Spleen (tissue), 11 donors: ENCODE results near the gene TLE7. TPM values are rescaled to one million over a fixed set of nuclear protein-coding genes. Genes with fewer than 3 reads are reported as not detected.

ENCODE experiments used
- DNase-seq: peaks from one replicate; pipeline ENCODE4 v3.0.0-alpha.2; 2020
- H3K27ac ChIP-seq, 8 donors: fragments of 200-600 bp; sonication (generic) in 7 of 8; 1 replicate in 4 of 8; 2 replicates in 4 of 8; pipeline versions ENCODE4 v1.5.0 to v1.8.0; 2016 to 2021; ENCODE audit warnings: inconsistent platforms in 4 of 8, mild to moderate bottlenecking in 4 of 8, moderate library complexity in 1 of 8
- H3K27me3 ChIP-seq, 7 donors: fragments of 200-600 bp; sonication (generic) in 6 of 7; replicated peaks in 1 of 7; 1 replicate in 4 of 7; 2 replicates in 3 of 7; pipeline versions ENCODE4 v1.5.0 to v1.8.0; 2016 to 2021; ENCODE audit warnings: inconsistent platforms in 3 of 7, mild to moderate bottlenecking in 1 of 7
- H3K36me3 ChIP-seq, 6 donors: fragments of 200-600 bp; sonication (generic) in 5 of 6; 1 replicate in 4 of 6; 2 replicates in 2 of 6; pipeline versions ENCODE4 v1.5.0 to v1.8.0; 2016 to 2021; ENCODE audit warnings: inconsistent platforms in 2 of 6
- H3K4me1 ChIP-seq, 6 donors: fragments of 200-600 bp; sonication (generic) in 5 of 6; 1 replicate in 3 of 6; 2 replicates in 3 of 6; pipeline versions ENCODE4 v1.5.0 to v1.8.0; 2016 to 2021; ENCODE audit warnings: inconsistent platforms in 3 of 6
- H3K4me3 ChIP-seq, 8 donors: fragments of 200-600 bp; sonication (generic) in 7 of 8; 1 replicate in 4 of 8; 2 replicates in 4 of 8; pipeline versions ENCODE4 v1.5.0 to v1.8.0; 2016 to 2021; ENCODE audit warnings: inconsistent platforms in 4 of 8, mild to moderate bottlenecking in 4 of 8, moderate library complexity in 2 of 8
- H3K9me3 ChIP-seq, 8 donors: fragments of 200-600 bp; sonication (generic) in 7 of 8; 1 replicate in 4 of 8; 2 replicates in 4 of 8; pipeline versions ENCODE4 v1.5.0 to v1.8.0; 2016 to 2021; ENCODE audit warnings: inconsistent platforms in 4 of 8
- POLR2A ChIP-seq, 3 donors: fragments of 450-650 bp; IDR thresholded peaks; one replicate each; pipeline ENCODE4 v1.5.1; 2017; ENCODE audit warnings: antibody characterized with exemption in 3 of 3, mild to moderate bottlenecking in 1 of 3
- POLR2AphosphoS5 ChIP-seq, 3 donors: sonication (generic); formaldehyde crosslinking; IDR thresholded peaks; one replicate each; pipeline ENCODE4 v1.5.1; 2017; ENCODE audit warnings: antibody characterized with exemption in 3 of 3
- WGBS, 5 donors: extraction: QIAGEN DNeasy Blood & Tissue Kit in 3 of 5; methylation state at CpG; one replicate each; pipeline versions ENCODE4 v1.1.5 to v1.1.7; 2013 to 2018; 5-methylcytosine and 5-hydroxymethylcytosine counted together
- intact Hi-C: fragments of 100-400 bp; cut with DNase I; formaldehyde crosslinking; loops from one replicate; pipeline ENCODE4 v1.15.0; 2023; ENCODE audit warnings: low total_unique reads
- polyA plus RNA-seq, 3 donors: library from polyadenylated mRNA; stranded (reverse); fragments of 200-250 nt; gene quantifications; one replicate each; pipeline ENCODE4 v1.2.1, GENCODE V29; 2013
- total RNA-seq, 7 donors: library from RNA; depleted of rRNA in 3 of 7; stranded (reverse); fragments of >200 nt in 3 of 7; fragmentation: NEBNext Ultra II Directional in 4 of 7; extraction: Animal tissue kit (Norgen Biotek cat#: 25700) in 4 of 7; gene quantifications; one replicate each; pipeline versions ENCODE4 v1.1.0 to v1.2.1, GENCODE V29; 2016 to 2021
- TF ChIP-seq, protein P1 (sequence below), 11 experiments: fragments of 200-600 bp in 7 of 11; fragments of 450-650 bp in 4 of 11; sonication (generic) in 4 of 11; IDR thresholded peaks in 8 of 11; conservative IDR thresholded peaks in 3 of 11; 1 replicate in 7 of 11; 2 replicates in 4 of 11; pipeline versions ENCODE4 v1.4.0 to v1.8.0; 2016 to 2021; ENCODE audit warnings: antibody characterized with exemption in 11 of 11, inconsistent platforms in 4 of 11, mild to moderate bottlenecking in 1 of 11
- donor health status: healthy with polysubstance abuse.
- donor health status: DM: no; HTN: no; CAD: no; lungs with moderate emphysema.
- donor health status: DM: no; HTN: no; CAD: no.
- donor health status: Bipolar disorder and iron deficiency.
- donor health status: healthy.
- donor health status: DM: no; HTN: no; CAD: no.
- donor health status: DM: yes; HTN: yes; CAD: no.

The TLE7 gene
- total and polyA plus RNA-seq, 10 donors, result not detected

DNA sequence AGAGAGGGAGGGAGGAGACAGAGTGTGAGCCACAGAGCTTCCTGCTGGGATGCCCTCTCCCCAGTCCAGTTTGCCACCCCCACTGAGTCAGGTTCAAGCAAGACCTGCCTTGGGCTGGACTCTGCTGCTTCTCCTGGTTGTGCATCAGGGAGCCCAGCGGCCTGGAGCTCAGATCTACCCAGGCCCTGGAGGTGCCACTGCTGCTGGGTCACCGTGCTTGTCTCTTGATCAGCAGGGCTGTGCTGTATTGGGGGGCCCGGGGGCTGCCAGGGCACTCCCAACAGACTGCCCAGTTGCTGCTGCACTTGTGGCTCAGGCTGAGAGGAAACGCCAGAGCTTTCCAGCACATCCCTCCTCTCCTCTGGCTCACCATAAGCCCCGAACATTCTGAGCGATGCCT, 8.9 kb downstream of the TLE7 start:
- Histone ChIP-seq H3K4me3 (no peak overlapping the region), H3K27ac (no peak overlapping the region), H3K4me1 (no peaks in the 10 kb centered on the region), H3K36me3 (no peaks in the 10 kb centered on the region), H3K27me3 (peaks cover 0 to 51% (median 0%) of the 10 kb centered on the region in 7 donors), H3K9me3 (peaks cover 0 to 11% (median 0%) of the 10 kb centered on the region in 8 donors)
- TF ChIP-seq, protein P1, sequence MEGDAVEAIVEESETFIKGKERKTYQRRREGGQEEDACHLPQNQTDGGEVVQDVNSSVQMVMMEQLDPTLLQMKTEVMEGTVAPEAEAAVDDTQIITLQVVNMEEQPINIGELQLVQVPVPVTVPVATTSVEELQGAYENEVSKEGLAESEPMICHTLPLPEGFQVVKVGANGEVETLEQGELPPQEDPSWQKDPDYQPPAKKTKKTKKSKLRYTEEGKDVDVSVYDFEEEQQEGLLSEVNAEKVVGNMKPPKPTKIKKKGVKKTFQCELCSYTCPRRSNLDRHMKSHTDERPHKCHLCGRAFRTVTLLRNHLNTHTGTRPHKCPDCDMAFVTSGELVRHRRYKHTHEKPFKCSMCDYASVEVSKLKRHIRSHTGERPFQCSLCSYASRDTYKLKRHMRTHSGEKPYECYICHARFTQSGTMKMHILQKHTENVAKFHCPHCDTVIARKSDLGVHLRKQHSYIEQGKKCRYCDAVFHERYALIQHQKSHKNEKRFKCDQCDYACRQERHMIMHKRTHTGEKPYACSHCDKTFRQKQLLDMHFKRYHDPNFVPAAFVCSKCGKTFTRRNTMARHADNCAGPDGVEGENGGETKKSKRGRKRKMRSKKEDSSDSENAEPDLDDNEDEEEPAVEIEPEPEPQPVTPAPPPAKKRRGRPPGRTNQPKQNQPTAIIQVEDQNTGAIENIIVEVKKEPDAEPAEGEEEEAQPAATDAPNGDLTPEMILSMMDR (IDR thresholded peaks at IDR 0.05 in 8 of 11, conservative IDR thresholded peaks at IDR 0.05 in 3 of 11), result no peak
- TF ChIP-seq POLR2AphosphoS5 (IDR thresholded peaks at IDR 0.05) (no peak), POLR2A (IDR thresholded peaks at IDR 0.05) (no peak)
- DNase-seq, result peak; percentile 64
- 75 to 79% (median 78%) methylated on average over 5 to 6 of the region's 6 CpGs for WGBS, 5 donors
- intact Hi-C loops, result no loop called here

- DNase-seq, result peak; percentile 52
- peaks cover 0 to 11% (median 0%) of the 10 kb centered on the region in 8 donors for H3K9me3 ChIP-seq
- no peaks in the 10 kb centered on the region for H3K36me3 ChIP-seq
- TF ChIP-seq, protein P1 (IDR thresholded peaks at IDR 0.05 in 8 of 11, conservative IDR thresholded peaks at IDR 0.05 in 3 of 11), result no peak
- TF ChIP-seq POLR2AphosphoS5 (IDR thresholded peaks at IDR 0.05) (no peak), POLR2A (IDR thresholded peaks at IDR 0.05) (no peak)
- H3K27ac ChIP-seq, result no peak overlapping the region
- no peak overlapping the region for H3K4me3 ChIP-seq
- intact Hi-C loops, result no loop called here
- H3K4me1 ChIP-seq, result no peaks in the 10 kb centered on the region
- peaks cover 0 to 51% (median 0%) of the 10 kb centered on the region in 7 donors for H3K27me3 ChIP-seq
- 78 to 93% (median 90%) methylated on average over 7 to 9 of the region's 9 CpGs; no CpG with 5 or more reads in 1 of the 5 donors for WGBS, 5 donors
Measured at GRCh38 chr16:71431991-71432390, 9.9 kb downstream of the TLE7 start.

GRCh38 chr16:71431176-71431575, 10.7 kb downstream of the TLE7 start:
- Histone ChIP-seq H3K27me3 (peaks cover 2 to 52% (median 5%) of the 10 kb centered on the region in 7 donors), H3K27ac (no peak overlapping the region), H3K9me3 (peaks cover 0 to 11% (median 0%) of the 10 kb centered on the region in 8 donors), H3K4me1 (peaks cover 0 to 7% (median 0%) of the 10 kb centered on the region in 6 donors), H3K4me3 (no peak overlapping the region), H3K36me3 (no peaks in the 10 kb centered on the region)
- DNase-seq, result peak; percentile 42
- TF ChIP-seq, protein P1 (IDR thresholded peaks at IDR 0.05 in 8 of 11, conservative IDR thresholded peaks at IDR 0.05 in 3 of 11), result no peak
- no peak for TF ChIP-seq POLR2A (IDR thresholded peaks at IDR 0.05)
- TF ChIP-seq POLR2AphosphoS5 (IDR thresholded peaks at IDR 0.05), result no peak
- WGBS, 5 donors, result 81 to 90% (median 86%) methylated on average over 13 to 14 of the region's 14 CpGs
- intact Hi-C loops, result no loop called here

DNA sequence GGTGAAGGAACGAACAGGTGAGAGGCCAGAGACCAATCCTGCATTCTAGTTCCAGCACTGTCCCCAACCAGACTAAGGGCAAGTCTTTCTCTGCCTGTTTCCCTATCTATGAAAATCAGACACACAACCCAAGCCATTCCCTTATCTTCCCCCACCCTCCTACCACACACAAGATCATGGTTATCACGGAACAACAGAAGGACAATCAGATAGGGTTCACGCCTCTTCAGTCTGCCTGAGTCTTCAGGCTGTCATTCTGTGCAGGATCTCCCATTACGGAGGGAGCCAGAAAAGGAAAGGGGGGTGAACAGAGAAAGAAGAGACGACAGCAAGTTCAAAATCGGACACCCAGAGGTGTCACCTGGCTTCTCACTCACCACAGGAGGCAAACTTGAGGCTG, 11.1 kb downstream of the TLE7 start:
- Histone ChIP-seq H3K36me3 (no peaks in the 10 kb centered on the region), H3K9me3 (peaks cover 0 to 11% (median 0%) of the 10 kb centered on the region in 8 donors), H3K27ac (no peak overlapping the region), H3K27me3 (peaks cover 3 to 54% (median 8%) of the 10 kb centered on the region in 7 donors), H3K4me1 (peaks cover 0 to 12% (median 0%) of the 10 kb centered on the region in 6 donors), H3K4me3 (no peak overlapping the region)
- no peak for DNase-seq
- TF ChIP-seq POLR2AphosphoS5 (IDR thresholded peaks at IDR 0.05) (no peak), POLR2A (IDR thresholded peaks at IDR 0.05) (no peak)
- TF ChIP-seq, protein P1 (IDR thresholded peaks at IDR 0.05 in 8 of 11, conservative IDR thresholded peaks at IDR 0.05 in 3 of 11), result no peak
- 66 to 85% (median 73%) methylated on average over 6 of the region's 6 CpGs for WGBS, 5 donors
- intact Hi-C loops, result no loop called here
